HG03354 (cell line): Measurements from ENCODE around the gene MMD2.
"Not testable (repeated sequence)": the region's sequence is repeated elsewhere in the genome, so short reads cannot be mapped to it uniquely, and the experiment has no call there.

Experiments used
- ATAC-seq: cut with Tn5 transposase; IDR thresholded peaks from one replicate; pipeline ENCODE4 v1.9.1; 2021; ENCODE audit warnings: mild to moderate bottlenecking; ENCODE audit not compliant: unreplicated experiment, poor library complexity, severe bottlenecking

Gene MMD2

DNA sequence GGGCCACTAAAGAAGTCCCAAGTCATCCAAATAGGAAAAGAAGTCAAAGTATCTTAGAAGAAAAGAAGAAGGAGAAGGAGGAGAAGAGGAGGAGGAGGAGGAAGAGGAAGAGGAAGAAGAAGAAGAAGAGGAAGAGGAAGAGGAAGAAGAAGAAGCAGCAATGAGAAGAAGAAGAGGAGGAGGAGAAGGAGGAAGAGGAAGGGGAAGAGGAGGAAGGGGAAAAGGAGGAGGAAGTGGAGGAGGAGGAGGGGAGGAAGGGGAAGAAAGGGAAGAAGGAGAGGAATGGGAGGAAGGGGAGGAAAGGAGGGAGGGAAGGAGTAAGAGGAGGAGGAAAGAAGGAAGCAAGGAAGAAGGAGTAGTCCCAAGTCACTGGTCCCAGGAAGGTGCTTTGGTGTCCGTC is 53.8 kb downstream of the MMD2 start:
- no peak for ATAC-seq

DNA sequence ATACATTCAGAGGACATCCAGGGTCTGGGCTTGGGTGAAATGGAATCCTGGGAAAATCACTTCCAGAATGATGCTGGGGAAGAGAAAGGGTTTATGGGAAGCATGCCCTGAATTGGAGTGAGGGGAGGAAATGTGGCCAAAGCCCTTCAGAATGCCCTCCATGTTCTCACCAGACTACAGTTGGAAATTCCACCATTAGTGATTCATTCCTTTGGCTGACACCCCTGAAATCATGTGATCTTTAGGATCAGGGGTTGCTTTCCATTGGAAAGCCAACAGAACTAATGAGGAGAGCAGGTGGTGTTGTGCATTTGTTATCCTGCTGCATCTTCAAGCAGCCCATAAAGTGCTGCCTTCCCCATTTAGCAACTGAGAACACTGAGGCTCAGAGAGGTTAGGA is 54.6 kb downstream of the MMD2 start:
- no peak for ATAC-seq

DNA sequence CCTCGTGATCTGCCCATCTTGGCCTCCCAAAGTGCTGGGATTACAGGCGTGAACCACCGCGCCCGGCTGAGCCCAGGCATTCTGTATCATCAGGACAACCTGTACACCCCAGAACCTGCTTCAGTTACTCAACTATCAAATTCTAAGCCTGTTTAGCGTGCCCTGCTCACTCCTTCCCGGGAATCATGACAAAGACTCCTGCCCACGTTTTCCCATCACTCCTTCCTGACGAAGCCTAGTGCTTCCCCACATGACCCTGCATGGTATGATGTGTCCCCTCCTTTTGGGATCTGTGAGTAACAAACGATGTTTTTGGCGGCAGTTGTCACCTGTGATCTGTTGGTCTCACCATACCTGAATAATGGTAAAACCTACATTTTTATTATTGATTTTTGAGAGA is 63.2 kb downstream of the MMD2 start:
- ATAC-seq: no peak

DNA sequence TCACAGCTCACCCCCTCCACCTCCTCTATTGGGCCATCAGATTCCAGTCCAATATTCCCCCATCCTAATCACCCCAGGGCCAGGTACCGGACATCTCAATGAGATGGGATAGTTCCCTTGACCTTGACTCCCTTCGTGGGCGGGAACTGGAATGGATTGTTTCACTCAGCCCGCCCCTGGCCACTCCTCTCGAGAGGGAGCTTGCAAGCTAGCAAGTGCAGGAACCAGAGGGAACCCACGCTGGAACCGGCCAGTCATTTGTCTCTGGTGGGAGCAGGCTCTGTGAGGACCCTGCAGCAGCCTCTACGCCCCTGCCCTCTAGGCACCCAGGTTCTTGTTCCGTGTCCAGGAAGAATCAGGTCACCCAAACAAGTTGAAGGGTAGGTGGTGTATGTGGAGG is 64.5 kb downstream of the MMD2 start:
- no peak for ATAC-seq

DNA sequence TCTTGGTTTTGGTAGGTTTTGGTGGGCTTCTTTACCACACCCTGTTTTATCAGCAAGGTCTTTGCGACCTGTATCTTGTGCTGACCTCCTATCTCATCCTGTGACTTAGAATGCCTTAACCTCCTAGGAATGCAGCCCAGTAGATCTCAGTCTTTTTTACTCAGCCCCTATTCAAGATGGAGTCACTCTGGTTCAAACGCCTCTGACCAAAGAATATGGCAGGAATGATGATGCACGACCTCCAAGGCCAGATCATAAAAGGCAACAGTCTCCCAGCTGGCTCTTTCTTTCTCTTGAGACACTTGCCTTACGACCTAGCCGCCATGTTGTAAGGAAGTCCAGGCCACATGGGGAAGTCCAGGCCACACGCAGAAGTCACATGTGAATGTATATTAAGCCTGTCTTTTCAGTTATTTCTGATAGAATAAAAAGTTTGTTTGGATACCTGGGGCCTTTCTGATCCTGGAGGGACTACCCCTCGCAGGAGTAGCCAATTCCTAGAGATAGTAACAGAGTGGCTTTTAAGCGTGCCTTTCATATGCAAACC is 65.0 kb downstream of the MMD2 start:
- ATAC-seq: no peak

DNA sequence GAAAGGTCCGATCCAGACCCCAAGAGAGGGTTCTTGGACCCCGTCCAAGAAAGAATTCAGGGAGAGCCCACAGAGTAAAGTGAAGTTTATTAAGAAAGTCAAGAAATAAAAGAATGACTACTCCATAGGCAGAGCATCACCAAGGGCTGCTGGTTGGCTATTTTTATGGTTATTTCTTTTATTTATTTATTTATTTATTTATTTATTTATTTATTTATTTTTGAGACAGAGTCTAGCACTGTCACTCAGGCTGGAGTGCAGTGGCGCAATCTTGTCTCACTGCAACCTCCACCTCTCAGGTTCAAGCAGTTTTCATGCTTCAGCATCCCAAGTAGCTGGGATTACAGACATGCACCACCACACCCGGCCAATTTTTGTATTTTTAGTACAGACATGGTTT is 65.8 kb downstream of the MMD2 start:
- not testable (repeated sequence) for ATAC-seq

DNA sequence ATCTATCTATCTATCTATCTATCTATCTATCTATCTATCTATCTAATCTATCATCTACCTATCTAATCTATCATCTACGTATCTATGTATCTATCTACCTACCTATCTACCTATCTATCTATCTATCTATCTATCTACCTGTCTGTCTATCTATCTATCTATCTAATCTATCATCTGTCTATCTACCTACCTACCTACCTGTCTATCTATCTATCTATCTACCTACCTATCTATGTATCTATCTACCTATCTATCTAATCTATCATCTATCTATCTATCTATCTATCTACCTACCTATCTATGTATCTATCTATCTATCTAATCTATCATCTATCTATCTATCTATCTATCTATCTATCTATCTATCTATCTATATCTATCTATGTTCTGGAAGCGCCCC is 67.5 kb downstream of the MMD2 start:
- not testable (repeated sequence) for ATAC-seq

DNA sequence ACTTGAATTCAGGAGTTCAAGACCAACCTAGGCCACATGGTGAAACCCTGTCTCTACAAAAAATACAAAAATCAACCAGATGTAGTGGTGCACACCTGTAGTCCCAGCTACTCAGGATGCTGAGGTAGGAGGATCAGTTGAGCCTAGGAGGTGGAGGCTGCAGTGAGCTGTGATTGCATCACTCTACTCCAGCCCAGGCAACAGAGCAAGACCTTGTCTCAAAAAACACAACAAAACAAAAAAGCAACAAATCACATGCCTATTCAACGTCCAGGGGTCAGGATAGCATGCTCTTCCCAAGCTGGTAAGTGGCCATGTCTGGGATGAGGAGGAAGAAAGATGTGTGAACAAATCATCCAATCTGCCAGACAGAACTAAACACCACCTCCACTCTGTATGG is 69.3 kb downstream of the MMD2 start:
- no peak for ATAC-seq

DNA sequence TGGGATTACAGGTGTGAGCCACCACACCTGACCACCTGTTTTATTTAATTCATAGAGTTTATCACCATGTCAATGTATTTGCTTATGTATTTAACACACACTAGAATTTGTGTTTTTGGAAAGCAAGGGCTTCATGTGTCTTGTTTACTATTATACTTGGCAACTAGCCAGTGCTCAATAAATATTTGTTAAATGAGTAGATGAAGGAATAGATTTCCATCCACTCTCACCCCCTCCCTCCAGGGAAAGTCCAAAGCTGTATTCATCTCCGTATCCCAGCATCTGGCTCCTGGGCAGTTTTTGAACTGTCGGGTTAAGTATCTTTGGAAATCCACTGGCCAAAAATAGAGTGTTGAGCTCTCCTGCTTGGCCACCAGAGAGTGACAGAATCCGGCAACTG is 70.8 kb downstream of the MMD2 start:
- ATAC-seq: no peak

DNA sequence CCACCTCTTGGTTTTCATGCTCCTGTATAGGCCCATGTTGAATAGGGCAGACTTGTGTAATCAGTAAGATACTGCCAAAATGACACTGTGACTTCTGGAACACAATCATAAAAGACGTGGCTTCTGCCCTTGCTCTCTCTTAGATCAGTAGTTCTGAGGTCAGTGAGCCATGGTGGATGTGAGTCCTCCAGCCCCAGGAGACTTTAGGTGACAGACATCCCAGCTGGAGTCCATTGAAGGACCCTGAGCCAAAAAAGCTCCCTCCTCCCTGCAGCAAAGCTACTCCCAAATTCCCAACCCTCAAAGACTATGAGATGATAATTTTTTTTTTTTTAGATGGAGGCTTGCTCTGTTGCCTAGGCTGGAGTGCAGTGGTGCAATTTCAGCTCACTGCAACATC is 72.3 kb downstream of the MMD2 start:
- ATAC-seq: no peak

DNA sequence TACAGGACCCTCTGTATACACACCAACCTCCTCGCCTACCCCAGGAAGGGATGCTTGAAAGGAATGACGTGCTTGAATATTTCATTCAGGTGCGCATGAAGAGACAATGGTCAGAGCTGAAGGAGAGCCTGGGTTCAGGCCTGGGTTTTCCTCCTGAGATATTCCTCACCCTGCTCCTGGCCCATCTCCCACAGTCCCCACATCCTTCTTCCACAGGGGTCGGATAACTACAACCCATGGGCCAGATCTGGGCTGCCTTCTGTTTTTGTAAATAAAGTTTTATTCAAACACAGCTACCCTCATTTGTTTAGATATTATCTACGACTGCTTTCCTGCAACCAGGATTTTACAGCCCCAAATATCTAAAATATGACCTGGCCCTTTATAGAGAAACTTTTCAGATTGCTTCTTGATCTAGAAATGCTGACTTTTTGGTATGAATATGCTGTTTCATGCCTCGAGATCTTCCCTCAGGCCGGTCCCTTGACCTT is 73.6 kb downstream of the MMD2 start:
- no peak for ATAC-seq

DNA sequence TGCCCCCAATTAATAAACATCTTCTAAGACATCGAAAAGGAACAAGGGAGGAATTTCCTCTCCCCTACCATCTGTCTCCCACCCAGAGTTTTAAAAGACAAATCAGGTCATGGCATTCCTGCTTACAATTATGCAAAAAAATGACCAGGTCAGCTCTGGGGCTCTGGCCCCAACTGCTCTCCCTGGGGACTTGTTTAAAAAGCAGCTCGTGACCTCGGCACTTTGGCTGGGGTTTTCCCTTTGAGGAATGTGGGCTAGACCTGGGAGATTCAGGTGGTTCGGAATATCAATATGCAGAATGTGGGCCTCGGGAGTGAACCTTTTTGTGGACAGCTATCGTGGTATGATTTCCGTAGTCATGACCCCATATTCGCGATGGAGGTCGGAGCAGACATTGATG is 74.8 kb downstream of the MMD2 start:
- no peak for ATAC-seq

DNA sequence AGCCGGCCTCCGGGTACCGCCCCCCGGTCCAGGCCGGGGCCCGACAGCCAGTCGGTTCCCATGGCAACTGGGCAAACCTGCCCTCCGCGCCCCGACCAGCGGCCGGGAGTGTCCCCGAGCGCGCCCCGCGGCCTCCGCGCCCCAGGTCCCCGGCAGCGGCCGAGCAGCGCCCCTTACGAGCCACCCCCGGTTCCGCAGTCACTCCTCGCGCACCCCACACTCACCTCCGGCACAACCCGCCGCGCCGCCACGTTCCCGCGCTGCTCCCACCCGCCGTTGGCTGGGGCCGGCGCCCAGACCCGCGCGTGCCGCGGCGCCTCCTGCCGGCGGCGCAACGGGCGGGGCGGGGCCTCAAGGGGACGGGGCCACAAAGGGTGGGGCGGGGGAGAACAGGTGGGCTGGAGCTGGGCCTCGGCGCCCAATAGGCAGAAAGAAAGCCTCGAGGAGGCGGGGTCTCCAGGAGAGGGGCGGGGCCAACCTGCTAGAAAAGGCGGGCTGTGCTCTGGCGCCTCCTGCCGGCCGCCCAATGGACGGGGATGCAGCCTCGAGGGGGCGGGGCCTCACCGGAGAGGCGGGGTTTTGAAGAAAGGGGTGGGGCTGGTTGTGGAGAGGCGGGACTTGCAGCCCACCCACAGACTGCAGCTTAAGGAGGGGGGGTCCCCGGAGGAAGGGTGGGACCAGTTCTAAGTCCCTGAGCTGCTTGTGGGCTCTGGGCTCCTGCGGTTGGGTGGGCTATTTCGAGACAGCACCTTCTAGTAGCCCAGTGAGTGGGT is 75.4 kb downstream of the MMD2 start, which contains the start of gene RADIL:
TSS of gene RADIL (minus strand) at position 345 of the 773 bp plus-strand sequence. CDS start 5,577 bp downstream, outside the sequence.
- peak; percentile 89 for ATAC-seq

DNA sequence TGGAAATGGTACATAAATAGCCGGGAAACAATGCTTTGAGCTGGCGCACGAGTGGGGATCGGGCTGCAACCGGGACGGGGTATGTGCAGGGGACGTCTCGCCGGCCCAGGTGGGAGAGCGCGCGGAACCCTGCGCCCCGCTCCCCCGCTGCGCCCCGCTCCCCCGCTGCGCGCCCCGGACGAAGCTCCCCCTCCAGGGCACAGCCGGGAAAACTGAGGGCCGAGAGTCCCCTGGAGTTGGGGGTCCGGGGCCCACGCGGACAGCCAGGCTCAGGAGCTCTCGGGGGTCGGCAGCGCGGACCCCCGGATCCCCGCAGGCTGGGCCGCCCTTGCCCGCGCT is 76.0 kb downstream of the MMD2 start:
- no peak for ATAC-seq

DNA sequence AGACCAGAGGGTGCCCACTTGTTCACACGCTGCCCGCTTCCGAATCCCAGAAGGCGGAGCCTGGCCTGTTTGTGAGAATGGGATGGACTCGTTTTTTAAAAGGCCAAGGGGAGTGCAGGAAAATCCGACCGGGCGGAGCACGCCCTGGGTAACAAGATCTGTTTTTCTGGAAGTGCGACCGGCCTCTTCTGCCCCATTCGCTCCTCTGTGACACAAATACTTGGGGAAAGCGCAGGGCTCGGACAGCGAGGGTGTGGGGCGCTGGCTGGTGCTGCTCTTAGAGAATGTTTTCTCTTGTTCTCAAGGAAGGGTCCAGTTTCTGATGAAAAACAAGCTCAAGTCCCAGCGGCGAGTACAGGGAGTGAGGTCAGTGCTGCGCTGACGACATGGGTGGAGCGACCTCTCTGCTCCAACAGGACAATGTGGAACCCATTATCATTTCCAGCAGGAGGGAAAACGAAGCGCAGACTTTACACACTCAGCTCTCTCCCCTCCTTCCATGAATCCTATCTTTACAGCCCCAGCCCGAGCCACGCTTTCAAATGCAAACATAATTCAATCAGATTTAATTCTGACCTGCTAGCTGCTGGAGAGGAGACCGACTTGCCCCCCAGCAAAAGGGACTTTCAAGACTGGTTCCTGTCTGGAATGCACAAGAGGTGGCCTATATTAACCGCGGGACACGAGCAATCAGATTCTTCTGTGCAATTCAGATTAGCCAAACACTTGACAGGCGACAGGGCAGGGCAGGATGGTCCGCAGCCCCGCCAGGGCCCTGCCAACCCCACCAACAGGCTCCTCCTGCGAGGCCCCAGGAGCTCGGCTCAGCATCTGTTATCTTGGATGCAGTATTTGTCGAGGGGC is 76.6 kb downstream of the MMD2 start:
- no peak for ATAC-seq

DNA sequence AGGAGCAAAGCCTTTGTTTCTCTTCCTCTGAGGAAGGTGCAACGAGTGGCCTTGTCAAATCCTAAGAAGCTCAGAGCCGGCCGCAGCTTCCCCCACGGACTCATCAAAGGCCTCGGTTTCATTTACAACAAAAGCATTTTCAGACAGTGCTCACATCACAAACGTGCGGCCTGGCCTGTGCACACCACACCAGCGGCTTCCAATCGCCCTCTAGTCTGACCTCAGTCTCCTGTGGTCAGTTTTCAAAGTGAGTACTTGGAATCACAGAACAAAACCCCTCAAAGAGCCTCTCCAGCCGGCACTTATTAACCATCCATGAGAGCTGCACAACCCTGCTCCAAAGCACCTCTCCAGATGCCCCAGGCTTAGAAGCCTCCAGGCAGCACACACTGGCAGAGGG is 78.8 kb downstream of the MMD2 start:
- no peak for ATAC-seq

DNA sequence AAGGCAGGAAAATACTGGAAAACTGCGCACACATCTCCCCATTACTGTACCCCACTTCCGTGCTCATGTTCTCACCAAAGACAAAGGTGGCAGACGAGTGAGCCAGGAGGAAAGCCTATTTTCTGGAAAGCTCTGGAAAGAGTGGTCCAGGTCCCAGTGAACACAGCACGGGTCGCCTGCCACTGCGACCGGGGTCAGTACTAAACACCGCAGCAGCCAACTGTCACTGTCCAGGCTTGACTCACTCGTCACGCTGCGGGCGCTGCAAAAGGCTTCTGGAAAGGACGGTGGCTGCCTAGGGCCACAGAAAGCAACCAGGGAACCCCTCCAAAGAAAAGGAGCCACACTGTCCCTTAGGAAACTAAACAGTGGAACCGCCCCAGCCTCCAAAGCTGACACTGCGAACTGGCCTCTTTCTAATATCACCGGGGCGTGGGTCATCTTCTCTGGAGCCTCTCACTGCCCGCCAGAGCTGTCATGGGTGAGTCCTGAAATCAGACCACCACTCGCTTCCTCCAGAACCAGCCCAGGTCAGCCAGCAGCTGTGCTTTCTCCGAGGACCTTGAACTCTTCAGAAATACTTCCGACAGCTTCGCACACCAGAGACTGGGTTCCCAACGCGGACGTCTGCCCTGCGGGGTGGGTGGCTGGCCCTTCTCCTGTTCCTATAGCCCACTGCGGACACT is 79.4 kb downstream of the MMD2 start:
- no peak for ATAC-seq

DNA sequence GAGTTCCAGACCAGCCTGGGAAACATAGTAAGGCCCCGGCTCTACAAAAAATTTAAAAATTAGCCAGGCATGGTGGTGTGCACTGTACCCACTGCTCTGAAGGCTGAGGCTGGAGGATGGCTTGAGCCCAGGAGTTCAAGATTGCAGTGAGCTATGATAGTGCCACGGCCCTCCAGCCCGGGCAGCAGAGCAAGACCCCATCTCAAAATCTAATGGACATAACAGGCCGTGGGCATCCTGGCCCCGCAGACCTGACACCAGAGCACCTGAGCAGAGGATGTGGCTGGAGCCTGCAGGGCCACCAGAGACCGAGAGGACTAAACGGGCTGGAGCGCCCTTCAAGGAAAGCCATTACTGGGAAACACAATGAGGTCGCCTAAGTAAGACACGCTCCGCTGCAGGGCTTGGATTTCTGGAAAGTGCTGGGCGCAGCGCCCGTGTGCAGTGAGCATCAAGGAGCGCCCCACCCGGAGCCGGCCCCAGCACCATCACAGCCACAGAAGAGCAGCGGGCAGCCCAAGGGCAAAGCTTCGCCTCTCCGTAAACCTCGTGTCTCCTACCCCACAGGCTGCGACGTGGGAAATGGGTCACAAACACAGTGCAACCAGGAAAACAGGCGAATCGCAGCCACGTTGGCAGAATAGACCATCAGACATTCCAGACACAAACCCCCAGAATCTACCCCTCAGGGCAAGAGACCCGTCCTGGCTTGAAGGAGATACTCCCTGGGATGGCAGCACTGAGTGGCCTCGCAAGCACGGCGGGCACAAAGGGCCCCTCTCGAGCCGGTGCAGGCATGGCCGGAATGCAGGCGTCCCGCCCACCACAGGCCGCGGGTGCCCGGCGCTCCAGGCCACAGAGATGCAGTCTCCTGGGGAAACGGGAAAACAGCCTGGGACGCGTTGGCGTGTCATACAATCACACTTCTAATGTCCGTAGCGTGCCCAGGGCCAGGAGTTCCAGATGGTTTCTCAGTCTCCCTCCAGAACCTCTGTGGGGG is 80.4 kb downstream of the MMD2 start:
- ATAC-seq: no peak

DNA sequence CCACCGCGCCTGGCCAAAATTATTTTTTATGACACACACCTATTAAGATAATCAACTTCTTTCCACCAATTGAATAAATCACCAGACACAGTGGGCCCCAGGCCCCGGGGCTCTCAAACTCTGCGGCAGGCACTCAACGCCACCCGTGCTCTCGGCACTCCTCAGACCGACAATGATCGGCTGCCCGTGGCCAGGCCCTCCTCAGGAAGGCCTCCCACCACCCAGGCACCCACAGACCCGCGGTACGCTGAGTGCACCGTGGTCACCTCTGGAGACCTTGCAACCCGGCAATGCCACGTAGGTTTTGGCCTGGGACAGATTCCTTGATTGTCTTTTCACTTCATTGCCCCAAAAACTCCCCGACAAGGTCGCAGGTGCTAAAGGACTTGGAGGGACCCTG is 82.4 kb downstream of the MMD2 start:
- no peak for ATAC-seq
